Stimulated activated CD8-positive, alpha-beta memory T cell treated with anti-CD3 and anti-CD28 coated beads, Interleukin-12 subunit alpha, Interleukin-12 subunit beta, amount 100 ng/mL, for 24 hours (primary cell): ENCODE data around the gene LTB.
"Not testable (repeated sequence)": the region's sequence is repeated elsewhere in the genome, so short reads cannot be mapped to it uniquely, and the experiment has no call there.

Experiments used
- DNase-seq: peaks from one replicate; pipeline ENCODE4 v3.0.0-alpha.2; 2020; ENCODE audit errors: extremely low read depth

The LTB gene

DNA sequence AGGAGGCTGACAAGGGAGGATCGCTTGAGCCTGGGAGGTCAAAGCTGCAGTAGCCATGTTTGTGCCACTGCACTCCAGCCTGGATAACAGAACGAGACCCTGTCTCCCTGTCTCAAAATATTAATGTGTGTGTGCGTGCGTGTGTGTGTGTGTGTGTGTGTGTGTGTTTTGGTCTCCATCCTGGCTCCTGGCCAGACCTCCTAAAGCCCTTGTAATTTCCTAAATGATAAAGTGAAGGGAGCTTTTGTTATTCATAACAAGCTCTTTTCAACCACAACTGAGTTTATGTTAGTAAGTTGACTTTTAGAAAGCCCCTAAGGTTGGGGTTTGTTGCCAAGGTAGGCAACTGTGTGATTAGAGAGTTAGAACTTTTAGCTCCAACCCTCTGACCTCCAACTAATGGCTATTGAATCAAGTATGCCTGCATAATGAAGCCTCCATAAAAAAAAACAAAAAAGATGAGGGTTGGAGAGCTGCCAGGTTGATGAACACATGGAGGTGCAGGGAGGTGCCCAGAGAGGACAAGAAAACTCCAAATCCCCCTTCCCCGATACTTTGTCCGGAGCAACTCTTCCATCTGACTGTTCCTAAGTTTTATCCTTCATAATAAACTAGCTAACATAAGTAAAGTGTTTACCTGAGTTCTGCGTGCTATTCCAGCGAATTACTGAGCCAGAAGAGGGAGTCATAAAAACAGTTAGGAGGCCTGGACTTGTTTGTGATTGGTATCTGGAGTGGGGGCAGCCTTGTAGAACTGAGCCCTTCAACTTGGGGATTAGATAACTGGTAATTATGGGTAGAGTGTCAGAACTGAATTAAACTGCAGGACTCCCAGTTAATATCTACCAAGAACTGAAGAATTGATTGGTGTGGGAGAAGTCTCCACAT, 27.5 kb upstream of the LTB start:
- no peak for DNase-seq

- no peak for DNase-seq
These were observed 25.1 kb upstream of the LTB start for GRCh38 chr6:31607317-31607716.

GRCh38 chr6:31597006-31597405, 14.8 kb upstream of the LTB start:
- no peak for DNase-seq

DNA sequence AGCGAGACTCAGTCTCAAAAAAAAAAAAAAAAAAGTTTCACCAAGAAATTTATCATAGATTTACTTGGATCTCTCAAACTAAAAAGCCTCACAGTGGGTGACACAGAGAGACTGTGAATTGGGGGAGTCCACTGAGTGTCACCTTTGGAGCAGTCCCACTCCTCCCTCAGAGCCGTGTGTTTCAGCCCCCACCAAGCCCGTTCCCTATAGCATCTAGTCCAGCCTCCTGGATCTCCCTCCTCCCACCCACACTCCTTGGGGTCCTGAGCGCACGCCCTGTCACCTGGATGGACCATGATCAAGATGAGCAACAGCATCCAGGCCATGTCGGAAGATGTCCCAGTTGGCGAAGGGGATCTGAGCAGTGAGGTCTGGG, 10.2 kb upstream of the LTB start:
- DNase-seq, result no peak

DNA sequence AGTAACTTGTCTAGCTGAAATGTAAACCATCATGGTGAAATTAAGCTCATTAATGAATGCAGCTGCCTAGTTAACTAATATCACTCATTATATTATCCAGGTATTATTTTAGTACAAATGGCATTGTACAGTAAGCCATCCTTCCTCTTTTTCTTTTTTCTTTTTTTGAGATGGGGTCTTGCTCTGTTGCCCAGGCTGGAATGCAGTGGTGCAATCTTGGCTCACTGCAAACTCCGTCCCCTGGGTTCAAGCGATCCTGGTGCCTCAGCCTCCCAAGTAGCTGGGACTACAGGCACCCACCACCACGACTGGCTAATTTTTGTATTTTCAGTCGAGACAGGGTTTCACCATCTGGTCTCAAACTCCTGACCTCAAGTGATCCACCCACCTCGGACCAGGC, 8.5 kb upstream of the LTB start:
- not testable (repeated sequence) for DNase-seq

- DNase-seq, result no peak
These were observed 6.8 kb upstream of the LTB start for GRCh38 chr6:31588871-31589650.

DNA sequence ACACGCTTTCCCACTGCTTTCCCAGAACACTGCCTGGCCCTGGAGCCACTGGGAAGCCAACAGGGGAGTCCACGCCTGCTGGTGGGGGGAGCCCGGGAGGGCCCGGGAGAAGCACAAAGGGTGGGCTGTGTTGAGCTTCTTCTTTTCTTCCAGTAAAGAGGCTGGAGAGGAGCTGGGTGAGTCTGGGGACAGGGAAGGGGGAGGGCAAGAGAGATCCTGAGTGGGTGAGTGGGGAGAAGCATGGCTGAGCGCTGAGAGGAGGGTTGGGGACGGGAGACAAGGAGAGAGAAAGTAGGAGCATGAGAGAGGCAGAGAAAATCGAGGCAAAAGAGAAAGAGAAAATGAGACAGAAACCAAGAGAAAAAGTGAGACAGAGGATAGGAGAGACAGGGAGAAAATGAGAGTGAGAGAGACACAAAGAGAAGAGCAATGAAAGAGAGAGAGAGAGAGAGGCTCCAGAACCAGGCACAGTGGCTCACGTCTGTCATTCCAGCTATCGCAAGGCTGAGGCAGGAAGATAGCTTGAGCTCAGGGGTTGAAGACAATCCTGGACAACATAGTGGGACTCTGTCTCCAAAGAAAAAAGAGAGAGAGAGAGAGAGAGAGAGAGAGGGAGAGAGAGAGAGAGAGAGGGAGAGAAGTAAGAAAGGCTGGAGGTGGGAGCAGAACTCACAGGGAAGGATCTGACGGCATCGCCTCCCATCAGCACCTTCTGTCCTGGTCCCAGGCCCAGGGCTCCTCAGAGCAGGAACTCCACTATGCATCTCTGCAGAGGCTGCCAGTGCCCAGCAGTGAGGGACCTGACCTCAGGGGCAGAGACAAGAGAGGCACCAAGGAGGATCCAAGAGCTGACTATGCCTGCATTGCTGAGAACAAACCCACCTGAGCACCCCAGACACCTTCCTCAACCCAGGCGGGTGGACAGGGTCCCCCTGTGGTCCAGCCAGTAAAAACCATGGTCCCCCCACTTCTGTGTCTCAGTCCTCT, 5.9 kb upstream of the LTB start:
- DNase-seq, result no peak

DNA sequence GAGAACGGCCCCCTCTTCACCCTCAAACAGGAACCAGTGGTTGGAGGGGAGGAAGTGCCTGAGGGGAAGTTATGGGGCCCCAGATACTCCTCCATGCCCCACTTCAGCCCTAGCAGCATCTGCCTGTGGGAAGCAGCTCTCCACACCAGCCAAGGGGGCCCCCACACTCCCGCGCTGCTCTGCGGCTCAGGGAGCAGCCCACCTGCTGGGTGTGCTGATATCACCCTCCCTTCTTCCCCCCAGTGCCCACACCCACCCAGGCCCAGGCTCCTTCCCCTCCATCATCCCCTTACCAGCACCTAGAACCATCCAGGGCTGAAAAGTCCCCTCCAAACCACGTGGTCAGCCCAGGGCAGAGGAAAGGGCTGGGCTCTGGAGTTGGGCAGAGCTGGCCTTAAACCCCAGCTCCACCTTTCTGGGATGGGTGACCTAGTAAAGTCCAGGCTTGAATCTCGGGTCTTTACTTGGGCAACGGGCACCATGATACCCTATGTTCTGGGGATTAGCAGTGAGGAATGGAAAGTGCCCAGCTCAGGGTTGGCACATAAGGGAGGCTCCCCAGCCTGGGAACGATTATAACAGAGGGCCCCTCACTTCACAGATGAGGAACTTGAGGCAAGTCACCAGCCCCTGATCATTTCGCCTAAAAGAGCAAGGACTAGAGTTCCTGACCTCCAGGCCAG, 4.5 kb upstream of the LTB start:
- DNase-seq, result no peak

GRCh38 chr6:31586008-31586407, 3.8 kb upstream of the LTB start, which contains the start of gene LST1:
TSS of gene LST1 (plus strand) at chr6:31586277. CDS start at chr6:31587300, 1,023 bp downstream.
- no peak for DNase-seq

DNA sequence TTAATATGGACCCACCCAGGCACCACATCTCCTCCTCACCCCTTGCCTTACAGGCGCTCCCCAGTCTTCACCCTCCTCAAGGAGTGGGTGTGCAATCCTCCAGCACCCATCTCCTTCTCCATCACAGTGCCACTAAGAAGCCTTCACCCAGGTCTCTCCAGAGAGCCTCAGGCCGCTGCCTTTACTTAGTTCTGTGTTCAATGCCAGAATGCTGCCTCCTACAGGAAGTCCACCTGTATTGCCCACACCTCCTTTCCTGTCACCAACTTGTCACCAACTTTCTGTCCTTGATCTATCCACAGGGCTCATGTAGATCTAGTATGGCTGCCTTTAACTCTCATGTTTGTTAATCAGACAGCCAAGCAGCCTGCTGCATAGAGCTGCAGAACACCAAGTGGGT, 3.3 kb upstream of the LTB start:
- DNase-seq, result no peak

DNA sequence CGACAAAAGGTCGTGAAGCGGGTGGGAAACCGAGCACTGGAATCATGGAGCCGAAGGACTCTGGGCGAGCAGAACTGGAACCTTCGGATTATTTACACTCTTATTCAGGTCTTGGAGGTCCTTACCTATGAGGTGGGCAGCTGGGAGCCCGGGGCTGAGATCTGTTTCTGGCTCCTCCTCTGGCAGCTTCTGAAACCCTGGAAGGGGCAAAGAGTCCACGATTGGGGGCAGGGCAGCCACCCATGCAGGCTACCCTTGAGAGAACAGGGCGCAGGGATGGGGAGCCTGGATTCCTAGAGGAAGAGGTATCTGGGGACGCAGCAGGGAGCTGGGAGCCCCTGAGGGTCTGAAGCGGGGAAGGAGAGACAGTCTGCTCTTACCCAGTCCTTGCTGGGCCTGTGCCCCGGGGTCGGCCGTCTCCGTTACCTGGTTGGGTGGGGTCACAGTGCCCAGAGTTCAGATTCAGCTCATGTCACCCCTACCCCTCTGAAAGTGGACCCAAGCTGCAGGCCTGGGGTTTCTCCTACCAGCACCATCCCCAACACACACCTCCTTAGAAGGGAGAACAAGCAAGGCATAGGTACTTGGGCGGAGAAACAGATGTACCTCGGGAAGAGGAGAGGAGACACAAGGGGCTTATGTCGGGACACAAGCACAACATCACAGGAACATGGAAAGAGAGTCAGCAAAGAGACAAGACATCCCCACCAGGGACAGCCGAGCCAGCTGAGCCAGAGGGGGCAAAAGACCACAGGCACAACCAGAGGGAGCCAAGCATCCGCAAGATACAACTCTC, 592 bp downstream of the LTB start:
- no peak for DNase-seq

DNA sequence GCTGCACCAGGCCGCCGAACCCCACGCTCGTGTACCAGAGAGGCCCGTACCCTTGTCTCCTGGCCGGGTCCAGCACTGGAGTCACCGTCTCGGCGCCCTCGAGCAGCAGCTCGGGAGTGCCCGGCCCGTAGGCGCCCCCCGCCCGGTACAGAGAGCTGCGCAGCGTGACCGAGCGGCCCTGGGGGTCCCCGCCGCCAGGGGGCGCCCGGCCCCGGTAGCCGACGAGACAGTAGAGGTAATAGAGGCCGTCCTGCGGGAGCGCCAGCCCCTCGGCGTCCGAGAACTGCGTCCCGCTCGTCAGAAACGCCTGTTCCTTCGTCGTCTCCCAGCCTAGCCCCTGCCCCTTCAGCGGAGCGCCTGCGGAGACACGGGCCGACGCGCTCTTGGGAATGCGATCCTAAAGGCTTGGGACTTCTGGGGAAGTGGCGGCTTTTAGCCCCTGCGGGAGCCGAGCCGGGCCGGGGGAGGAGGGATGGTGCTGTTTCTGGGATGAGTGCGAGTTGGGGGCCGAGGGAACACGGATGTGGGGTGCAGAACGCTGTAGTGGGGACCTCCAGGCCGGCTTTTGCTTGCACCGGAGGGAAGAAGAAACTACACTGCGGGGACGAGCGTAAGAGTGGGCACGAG, 1.3 kb downstream of the LTB start:
- DNase-seq, result peak; percentile 73

DNA sequence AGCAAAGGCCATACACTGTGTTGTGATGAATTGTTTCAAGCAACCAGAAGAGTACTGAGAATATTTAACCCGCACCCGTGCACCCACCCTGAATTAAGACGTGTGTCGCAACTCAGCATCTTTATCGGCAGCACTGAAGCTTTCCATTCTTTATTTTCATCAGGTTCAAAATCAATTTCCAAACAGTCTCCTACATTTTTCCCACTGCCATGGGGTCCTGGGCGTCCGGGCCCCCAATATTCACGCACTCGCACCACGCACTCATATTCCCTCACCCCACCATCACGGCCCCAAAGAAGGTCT, 1.8 kb downstream of the LTB start:
- DNase-seq, result no peak

DNA sequence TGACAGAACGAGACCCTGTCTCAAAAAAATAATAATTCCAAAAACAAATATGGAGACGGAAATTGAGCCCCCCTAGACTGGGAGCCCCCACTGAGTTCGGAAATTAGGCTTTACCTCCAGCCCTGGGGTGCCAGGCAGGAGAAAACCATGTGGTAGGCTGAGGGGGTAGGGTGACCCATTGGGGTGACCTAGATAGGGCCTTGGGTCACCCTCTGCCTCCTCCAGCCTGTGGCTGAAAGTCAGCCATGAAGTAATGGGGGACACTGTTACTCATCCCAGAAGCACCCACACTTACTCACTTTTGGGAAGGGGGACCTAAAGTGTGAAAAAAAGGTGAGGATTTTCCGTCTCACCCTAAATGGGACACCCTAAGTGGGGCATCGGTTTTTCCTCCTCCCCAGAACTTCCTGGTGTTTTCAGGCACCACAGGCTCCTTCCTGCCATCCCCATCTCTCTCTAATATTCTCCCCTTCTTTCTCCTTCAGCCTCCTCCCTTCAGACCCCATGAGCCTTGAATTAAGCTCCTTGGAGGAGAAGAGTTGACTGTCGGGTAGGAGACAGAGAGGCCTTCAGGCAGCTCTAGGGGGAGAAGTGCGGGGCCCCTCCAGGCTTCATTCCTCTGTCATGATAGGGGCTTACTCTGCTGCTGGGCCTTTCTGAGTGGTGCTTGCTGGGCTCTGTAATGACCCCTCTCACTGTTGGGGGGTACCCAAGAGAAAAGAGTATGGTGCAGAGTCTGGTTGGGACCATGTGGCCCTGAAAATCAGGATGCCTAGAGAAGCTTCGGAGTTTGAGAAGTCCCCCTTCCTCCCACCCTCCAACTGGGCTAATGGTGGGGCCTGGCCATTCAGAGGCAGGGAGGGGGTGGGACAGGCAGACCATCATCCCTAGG, 2.4 kb downstream of the LTB start:
- DNase-seq, result no peak

DNA sequence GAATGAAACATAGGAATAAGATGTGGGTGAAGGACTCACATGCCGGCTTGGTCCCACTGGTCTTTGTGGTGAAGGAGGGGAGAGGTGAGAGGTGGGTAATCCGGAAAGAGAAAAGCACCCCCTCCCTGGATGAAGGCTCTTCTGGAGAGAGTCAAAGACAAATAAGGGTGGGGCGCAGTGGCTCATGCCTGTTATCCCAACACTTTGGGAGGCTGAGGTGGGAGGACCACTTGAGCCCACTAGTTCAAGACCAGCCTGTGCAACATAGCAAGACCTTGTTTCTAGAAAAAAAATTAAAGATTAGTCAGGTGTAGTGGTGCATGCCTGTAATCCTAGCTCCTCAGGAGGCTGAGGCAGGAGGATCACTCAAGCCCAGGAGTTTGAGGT, 3.1 kb downstream of the LTB start:
- no peak for DNase-seq

DNA sequence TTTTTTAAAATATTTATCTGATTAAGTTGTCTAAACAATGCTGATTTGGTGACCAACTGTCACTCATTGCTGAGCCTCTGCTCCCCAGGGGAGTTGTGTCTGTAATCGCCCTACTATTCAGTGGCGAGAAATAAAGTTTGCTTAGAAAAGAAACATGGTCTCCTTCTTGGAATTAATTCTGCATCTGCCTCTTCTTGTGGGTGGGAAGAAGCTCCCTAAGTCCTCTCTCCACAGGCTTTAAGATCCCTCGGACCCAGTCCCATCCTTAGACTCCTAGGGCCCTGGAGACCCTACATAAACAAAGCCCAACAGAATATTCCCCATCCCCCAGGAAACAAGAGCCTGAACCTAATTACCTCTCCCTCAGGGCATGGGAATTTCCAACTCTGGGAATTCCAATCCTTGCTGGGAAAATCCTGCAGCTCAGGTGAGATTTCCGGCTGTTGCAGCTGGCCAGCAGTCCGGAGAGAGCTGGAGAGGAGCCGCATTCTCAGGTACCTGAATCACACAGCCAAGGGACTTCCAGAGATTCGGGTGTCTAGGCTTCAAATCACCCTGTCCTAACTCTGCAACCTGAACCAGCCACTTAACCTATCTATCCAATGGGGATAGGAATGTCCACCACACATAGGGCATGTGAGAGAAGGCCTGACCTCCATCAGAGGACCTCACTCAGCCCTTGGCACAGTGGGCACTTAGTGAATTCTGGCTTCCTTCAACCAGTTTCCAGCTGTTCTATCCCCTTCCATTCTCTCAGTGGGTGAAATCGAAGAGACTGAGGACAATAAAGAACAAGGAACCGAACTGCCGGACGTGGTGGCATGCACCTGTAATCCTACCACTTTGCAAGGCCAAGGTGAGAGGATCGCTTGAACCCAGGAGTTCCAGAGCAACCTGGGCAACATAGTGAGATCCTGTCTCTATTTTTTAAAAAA, 3.8 kb downstream of the LTB start:
- DNase-seq, result no peak

- DNase-seq, result no peak
These were observed 4.7 kb downstream of the LTB start for GRCh38 chr6:31577579-31577966.
